ENCODE results near the gene GPS1. TPM values are rescaled to one million over a fixed set of nuclear protein-coding genes. Genes with fewer than 3 reads are reported as not detected.

The GPS1 gene
- total and polyA plus RNA-seq, 2 donors (not counting 1 experiment from before 2014, with no cell fraction given), result 80.5 to 124 TPM

DNA sequence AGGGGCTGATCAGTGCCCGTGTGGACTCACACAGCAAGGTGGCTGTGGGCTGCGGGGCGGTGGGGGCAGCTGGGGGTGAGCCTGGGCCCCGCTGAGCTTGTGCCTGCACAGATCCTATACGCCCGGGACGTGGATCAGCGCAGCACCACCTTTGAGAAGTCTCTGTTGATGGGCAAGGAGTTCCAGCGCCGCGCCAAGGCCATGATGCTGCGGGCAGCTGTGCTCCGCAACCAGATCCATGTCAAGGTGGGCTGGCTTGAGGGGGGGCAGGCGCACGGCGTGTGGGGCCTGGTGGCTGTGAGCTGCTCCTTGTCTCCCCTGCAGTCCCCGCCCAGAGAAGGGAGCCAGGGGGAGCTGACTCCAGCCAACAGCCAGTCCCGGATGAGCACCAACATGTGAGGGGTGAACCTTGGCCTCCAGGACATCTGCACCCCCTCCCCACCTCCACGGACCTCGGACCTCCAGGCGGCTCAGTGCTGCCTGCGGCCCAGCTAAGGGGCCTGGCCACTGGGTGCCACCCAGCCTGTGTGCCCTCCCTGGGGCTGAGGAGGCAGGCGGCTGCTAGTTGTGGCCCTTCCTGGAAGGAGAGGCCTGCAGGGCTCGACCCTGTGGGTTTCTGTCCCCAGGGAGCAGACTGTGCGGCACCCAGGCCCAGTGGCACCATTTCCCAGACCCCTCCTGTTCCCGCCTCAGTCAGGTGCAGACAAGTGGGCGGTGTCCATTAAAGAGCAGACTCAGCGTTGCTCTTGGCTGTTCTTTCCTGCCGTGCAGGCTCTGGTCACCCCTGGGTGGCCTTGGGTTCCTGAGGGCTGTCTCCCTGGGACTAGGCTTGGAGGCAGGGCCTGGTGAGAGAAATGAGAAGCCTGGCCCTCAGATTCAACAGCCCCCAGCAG, 5.3 kb downstream of the GPS1 start:
- Histone ChIP-seq H3K27me3 (replicated peaks in 1 of 4; ENCODE audit: control extremely low read depth in 1 of 4, control insufficient read depth in 3 of 4, insufficient read depth in 4 of 4, low read length in 3 of 4) (no peaks in the 10 kb centered on the region), H3K79me2 (ENCODE audit: control insufficient read depth, insufficient read depth, low read length) (peaks cover 20% of the 10 kb centered on the region), H3K4me2 (replicated peaks; ENCODE audit: low read depth, low read length, poor library complexity, severe bottlenecking) (no peak overlapping the region), H3K9ac (ENCODE audit: low read length) (no peak overlapping the region), H4K20me1 (ENCODE audit: control insufficient read depth, insufficient read depth, low read length, poor library complexity, severe bottlenecking) (peaks cover 19% of the 10 kb centered on the region), H3K4me1 (ENCODE audit: control insufficient read depth in 2 of 2, insufficient read depth in 2 of 2, low read length in 2 of 2) (peaks cover 11 to 19% of the 10 kb centered on the region in 2 donors), H3K36me3 (replicated peaks in 1 of 2; ENCODE audit: control extremely low read depth in 1 of 2, control insufficient read depth in 1 of 2, extremely low read depth in 1 of 2, insufficient read depth in 2 of 2, low read length in 1 of 2) (peaks cover 0 to 53% of the 10 kb centered on the region in 2 experiments), H3K27ac (ENCODE audit: low read length in 2 of 2) (no peak overlapping the region), H2AFZ (ENCODE audit: insufficient read depth, low read depth, low read length, poor library complexity, severe bottlenecking) (no peak overlapping the region), H3K4me3 (ENCODE audit: control extremely low read depth in 1 of 5, extremely low read depth in 1 of 5, insufficient read depth in 1 of 5, low read depth in 2 of 5, low read length in 4 of 5) (no peak overlapping the region), H3K9me3 (ENCODE audit: control extremely low read depth in 1 of 3, control insufficient read depth in 2 of 3, insufficient read depth in 1 of 3, low read length in 2 of 3) (no peaks in the 10 kb centered on the region)
- no peak for ATAC-seq (ENCODE audit: low read depth)
- Mint-ChIP-seq H3K4me1 (peaks cover 3% of the 10 kb centered on the region), H3K27ac (no peak overlapping the region), H3K4me3 (no peak overlapping the region), H3K27me3 (no peaks in the 10 kb centered on the region), H3K9me3 (ENCODE audit: insufficient read depth) (no peaks in the 10 kb centered on the region)
- DNase-seq, result no peak
- intact Hi-C loops (cut with micrococcal nuclease), result no loop called here
- CTCF ChIA-PET, result no interaction called here
- POLR2A ChIA-PET, result interaction anchor here (0.5 kb wide), 1 partner anchor 388 kb away, joined by 3 read pairs; no protein-coding TSS in a partner anchor
- WGBS (ENCODE audit: insufficient coverage), result 90% methylated on average over 29 of the region's 29 CpGs
- TF ChIP-seq EZH2 (IDR thresholded peaks at IDR 0.05; ENCODE audit: borderline replicate concordance, insufficient read depth, low read depth, low read length, poor library complexity, severe bottlenecking), result no peak
- TF ChIP-seq, protein P1, sequence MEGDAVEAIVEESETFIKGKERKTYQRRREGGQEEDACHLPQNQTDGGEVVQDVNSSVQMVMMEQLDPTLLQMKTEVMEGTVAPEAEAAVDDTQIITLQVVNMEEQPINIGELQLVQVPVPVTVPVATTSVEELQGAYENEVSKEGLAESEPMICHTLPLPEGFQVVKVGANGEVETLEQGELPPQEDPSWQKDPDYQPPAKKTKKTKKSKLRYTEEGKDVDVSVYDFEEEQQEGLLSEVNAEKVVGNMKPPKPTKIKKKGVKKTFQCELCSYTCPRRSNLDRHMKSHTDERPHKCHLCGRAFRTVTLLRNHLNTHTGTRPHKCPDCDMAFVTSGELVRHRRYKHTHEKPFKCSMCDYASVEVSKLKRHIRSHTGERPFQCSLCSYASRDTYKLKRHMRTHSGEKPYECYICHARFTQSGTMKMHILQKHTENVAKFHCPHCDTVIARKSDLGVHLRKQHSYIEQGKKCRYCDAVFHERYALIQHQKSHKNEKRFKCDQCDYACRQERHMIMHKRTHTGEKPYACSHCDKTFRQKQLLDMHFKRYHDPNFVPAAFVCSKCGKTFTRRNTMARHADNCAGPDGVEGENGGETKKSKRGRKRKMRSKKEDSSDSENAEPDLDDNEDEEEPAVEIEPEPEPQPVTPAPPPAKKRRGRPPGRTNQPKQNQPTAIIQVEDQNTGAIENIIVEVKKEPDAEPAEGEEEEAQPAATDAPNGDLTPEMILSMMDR (IDR thresholded peaks at IDR 0.05), result no peak

DNA sequence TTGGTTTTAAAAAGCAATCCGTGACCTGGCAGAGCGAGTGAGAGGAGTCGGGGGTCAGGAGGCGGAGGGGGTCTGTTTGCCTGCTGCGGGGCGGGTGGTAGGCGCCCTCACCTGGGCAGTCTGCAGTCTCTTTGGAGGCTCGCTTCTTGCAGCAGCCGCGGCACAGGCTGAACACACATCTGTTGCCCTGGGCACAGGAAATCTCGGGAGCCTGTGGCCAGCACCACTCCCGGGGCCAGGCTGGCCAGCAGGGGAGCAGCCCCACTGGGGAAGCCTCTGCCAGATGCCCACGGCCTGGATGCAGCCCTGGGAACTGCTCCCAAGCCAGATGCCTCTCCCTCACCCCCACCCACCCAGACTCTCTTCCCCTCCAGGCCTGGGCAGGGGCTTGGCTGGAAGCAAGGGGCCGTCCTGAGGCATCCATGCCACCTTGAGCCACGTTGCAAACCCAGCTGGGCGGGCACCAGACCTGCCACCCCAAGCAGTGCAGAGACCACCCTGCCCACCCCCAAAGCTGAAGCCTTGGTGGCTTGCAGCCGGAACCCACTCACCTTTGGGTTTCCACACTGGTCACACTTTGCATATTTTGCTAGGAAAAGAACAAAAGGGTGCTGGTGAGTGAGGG, 6.6 kb downstream of the GPS1 start:
- Histone ChIP-seq H3K4me1 (ENCODE audit: control insufficient read depth in 2 of 2, insufficient read depth in 2 of 2, low read length in 2 of 2) (peaks cover 0 to 7% of the 10 kb centered on the region in 2 donors), H3K9ac (ENCODE audit: low read length) (no peak overlapping the region), H3K4me3 (ENCODE audit: control extremely low read depth in 1 of 5, extremely low read depth in 1 of 5, insufficient read depth in 1 of 5, low read depth in 2 of 5, low read length in 4 of 5) (no peak overlapping the region), H3K4me2 (replicated peaks; ENCODE audit: low read depth, low read length, poor library complexity, severe bottlenecking) (no peak overlapping the region), H3K36me3 (replicated peaks in 1 of 2; ENCODE audit: control extremely low read depth in 1 of 2, control insufficient read depth in 1 of 2, extremely low read depth in 1 of 2, insufficient read depth in 2 of 2, low read length in 1 of 2) (peaks cover 0 to 57% of the 10 kb centered on the region in 2 experiments), H3K27me3 (replicated peaks in 1 of 4; ENCODE audit: control extremely low read depth in 1 of 4, control insufficient read depth in 3 of 4, insufficient read depth in 4 of 4, low read length in 3 of 4) (no peaks in the 10 kb centered on the region), H3K79me2 (ENCODE audit: control insufficient read depth, insufficient read depth, low read length) (peaks cover 7% of the 10 kb centered on the region), H4K20me1 (ENCODE audit: control insufficient read depth, insufficient read depth, low read length, poor library complexity, severe bottlenecking) (peaks cover 6% of the 10 kb centered on the region), H3K27ac (ENCODE audit: low read length in 2 of 2) (no peak overlapping the region), H3K9me3 (ENCODE audit: control extremely low read depth in 1 of 3, control insufficient read depth in 2 of 3, insufficient read depth in 1 of 3, low read length in 2 of 3) (no peaks in the 10 kb centered on the region), H2AFZ (ENCODE audit: insufficient read depth, low read depth, low read length, poor library complexity, severe bottlenecking) (no peak overlapping the region)
- DNase-seq, result no peak
- TF ChIP-seq EZH2 (IDR thresholded peaks at IDR 0.05; ENCODE audit: borderline replicate concordance, insufficient read depth, low read depth, low read length, poor library complexity, severe bottlenecking), result no peak
- TF ChIP-seq, protein P1 (IDR thresholded peaks at IDR 0.05), result no peak
- 91% methylated on average over 17 of the region's 17 CpGs for WGBS (ENCODE audit: insufficient coverage)
- intact Hi-C loops (cut with micrococcal nuclease), result no loop called here
- Mint-ChIP-seq H3K27ac (no peak overlapping the region), H3K9me3 (ENCODE audit: insufficient read depth) (no peaks in the 10 kb centered on the region), H3K27me3 (no peaks in the 10 kb centered on the region), H3K4me1 (peaks cover under 1% of the 10 kb centered on the region), H3K4me3 (no peak overlapping the region)
- ChIA-PET CTCF (no interaction called here), POLR2A (no interaction called here)
- no peak for ATAC-seq (ENCODE audit: low read depth)
